B cell (primary cell): ENCODE data around the gene ALDH8A1. TPM values are rescaled to one million over a fixed set of nuclear protein-coding genes. Genes with fewer than 3 reads are reported as not detected.

Experiments
- ATAC-seq: fragments of 200-7000 bp; cut with Tn5 transposase; one replicate; pipeline ENCODE4 v1.10.0; 2021; ENCODE audit warnings: low read depth, mild to moderate bottlenecking, moderate number of reproducible peaks, moderate library complexity
- CTCF ChIA-PET: fragments of 350-600 bp; sonication (Branson Sonifier 250); formaldehyde crosslinking; loops from one replicate; lab custom pipeline; 2021; ENCODE audit warnings: antibody characterized with exemption, inconsistent platforms; lab: Charles Lee
- POLR2A ChIA-PET: fragments of 350-600 bp; sonication (Branson Sonifier 250); formaldehyde crosslinking; loops from one replicate; lab custom pipeline; 2021; ENCODE audit warnings: antibody characterized with exemption; lab: Charles Lee
- DNase-seq: peaks from one replicate; pipeline ENCODE4 v3.0.0; 2013
- H2AFZ ChIP-seq: 2 replicates; pipeline ENCODE4 v1.6.1; 2012; ENCODE audit warnings: mild to moderate bottlenecking, low read depth, low read length; ENCODE audit not compliant: insufficient read depth, poor library complexity, severe bottlenecking
- H3K27ac ChIP-seq, 2 donors: 1 replicate in 1 of 2; 2 replicates in 1 of 2; pipeline ENCODE4 v1.5.1; 2012 to 2013; ENCODE audit warnings: low read length in 2 of 2, mild to moderate bottlenecking in 2 of 2, moderate library complexity in 1 of 2
- H3K27me3 ChIP-seq, 4 experiments: fragments of 200-600 bp in 1 of 4; sonication (generic) in 1 of 4; replicated peaks in 1 of 4; 1 replicate in 2 of 4; 2 replicates in 2 of 4; pipeline versions ENCODE4 v1.6.1 to v1.7.0; 2013 to 2016; ENCODE audit warnings: low read length in 3 of 4, mild to moderate bottlenecking in 2 of 4, mixed read lengths in 1 of 4, moderate library complexity in 1 of 4; ENCODE audit not compliant: insufficient read depth in 4 of 4, control insufficient read depth in 3 of 4; ENCODE audit errors: control extremely low read depth in 1 of 4
- H3K36me3 ChIP-seq, 2 experiments: replicated peaks in 1 of 2; 1 replicate in 1 of 2; 2 replicates in 1 of 2; pipeline versions ENCODE4 v1.6.1 to v1.7.1; 2013; ENCODE audit warnings: low read length in 1 of 2; ENCODE audit not compliant: insufficient read depth in 2 of 2, control insufficient read depth in 1 of 2; ENCODE audit errors: control extremely low read depth in 1 of 2, extremely low read depth in 1 of 2
- H3K4me1 ChIP-seq, 2 donors: fragments of 200-600 bp in 1 of 2; sonication (generic) in 1 of 2; 1 replicate in 1 of 2; 2 replicates in 1 of 2; pipeline versions ENCODE4 v1.5.1 to v1.6.1; 2013 to 2017; ENCODE audit warnings: low read length in 2 of 2; ENCODE audit not compliant: control insufficient read depth in 2 of 2, insufficient read depth in 2 of 2
- H3K4me2 ChIP-seq: replicated peaks from 2 replicates; pipeline ENCODE3; 2012; ENCODE audit warnings: mild to moderate bottlenecking, low read depth, low read length; ENCODE audit not compliant: poor library complexity, severe bottlenecking
- H3K4me3 ChIP-seq, 5 experiments: fragments of 200-600 bp in 1 of 5; sonication (generic) in 1 of 5; 1 replicate in 3 of 5; 2 replicates in 2 of 5; pipeline versions ENCODE4 v1.5.1 to v1.7.0; 2011 to 2016; ENCODE audit warnings: low read length in 4 of 5, mild to moderate bottlenecking in 4 of 5, low read depth in 2 of 5, control low read depth in 1 of 5, moderate library complexity in 1 of 5; ENCODE audit not compliant: insufficient read depth in 1 of 5; ENCODE audit errors: control extremely low read depth in 1 of 5, extremely low read depth in 1 of 5
- H3K79me2 ChIP-seq: fragments of 200-600 bp; sonication (generic); one replicate; pipeline ENCODE4 v1.6.0; 2016; ENCODE audit warnings: low read length; ENCODE audit not compliant: control insufficient read depth, insufficient read depth
- H3K9ac ChIP-seq: fragments of 200-600 bp; sonication (generic); 2 replicates; pipeline ENCODE4 v1.6.1; 2017; ENCODE audit warnings: mild to moderate bottlenecking, low read length, moderate library complexity
- H3K9me3 ChIP-seq, 3 donors: one replicate each; pipeline versions ENCODE4 v1.6.1 to v1.7.1; 2013; ENCODE audit warnings: low read length in 2 of 3; ENCODE audit not compliant: control insufficient read depth in 2 of 3, insufficient read depth in 1 of 3; ENCODE audit errors: control extremely low read depth in 1 of 3
- H4K20me1 ChIP-seq: 2 replicates; pipeline ENCODE4 v1.6.0; 2012; ENCODE audit warnings: mild to moderate bottlenecking, low read length; ENCODE audit not compliant: insufficient read depth, control insufficient read depth, poor library complexity, severe bottlenecking
- H3K27ac Mint-ChIP-seq: one replicate; pipeline ENCODE4 v1.8.0; 2021; ENCODE audit warnings: mixed read lengths
- H3K27me3 Mint-ChIP-seq: one replicate; pipeline ENCODE4 v1.8.0; 2021; ENCODE audit warnings: mixed read lengths
- H3K4me1 Mint-ChIP-seq: one replicate; pipeline ENCODE4 v1.8.0; 2021; ENCODE audit warnings: mixed read lengths
- H3K4me3 Mint-ChIP-seq: one replicate; pipeline ENCODE4 v1.8.0; 2021; ENCODE audit warnings: mixed read lengths
- H3K9me3 Mint-ChIP-seq: one replicate; pipeline ENCODE4 v1.8.0; 2022; ENCODE audit warnings: mixed read lengths; ENCODE audit not compliant: insufficient read depth
- EZH2 ChIP-seq: IDR thresholded peaks from 2 replicates; pipeline ENCODE4 v1.6.1; 2012; ENCODE audit warnings: borderline replicate concordance, low read depth, mild to moderate bottlenecking, moderate library complexity, low read length; ENCODE audit not compliant: insufficient read depth, poor library complexity, severe bottlenecking
- WGBS: methylation state at CpG from one replicate; pipeline ENCODE4 v1.1.5; 2013; ENCODE audit warnings: missing lambda C conversion rate; ENCODE audit not compliant: insufficient coverage; 5-methylcytosine and 5-hydroxymethylcytosine counted together
- intact Hi-C: fragments of 100-400 bp; cut with micrococcal nuclease; formaldehyde crosslinking; loops from one replicate; pipeline ENCODE4 v1.10.0; 2022
- polyA plus RNA-seq: library from polyadenylated mRNA; depleted of rRNA; stranded (reverse); fragments of >200 nt; gene quantifications from 2 replicates; pipeline ENCODE4 v1.2.3, GENCODE V29; 2012
- total RNA-seq, 2 donors: library from RNA; stranded (reverse); fragments of 120-200 nt in 1 of 2; gene quantifications; 1 replicate in 1 of 2; 2 replicates in 1 of 2; pipeline versions ENCODE4 v1.2.3 to v1.2.4, GENCODE V29; 2013 to 2022
- TF ChIP-seq, protein P1 (sequence below): fragments of 200-600 bp; IDR thresholded peaks from one replicate; pipeline ENCODE4 v1.8.0; 2022; ENCODE audit warnings: antibody characterized with exemption, mild to moderate bottlenecking

Gene ALDH8A1
- total and polyA plus RNA-seq, 2 donors (not counting 1 experiment from before 2014, with no cell fraction given), result 0.49 to 1.1 TPM

DNA sequence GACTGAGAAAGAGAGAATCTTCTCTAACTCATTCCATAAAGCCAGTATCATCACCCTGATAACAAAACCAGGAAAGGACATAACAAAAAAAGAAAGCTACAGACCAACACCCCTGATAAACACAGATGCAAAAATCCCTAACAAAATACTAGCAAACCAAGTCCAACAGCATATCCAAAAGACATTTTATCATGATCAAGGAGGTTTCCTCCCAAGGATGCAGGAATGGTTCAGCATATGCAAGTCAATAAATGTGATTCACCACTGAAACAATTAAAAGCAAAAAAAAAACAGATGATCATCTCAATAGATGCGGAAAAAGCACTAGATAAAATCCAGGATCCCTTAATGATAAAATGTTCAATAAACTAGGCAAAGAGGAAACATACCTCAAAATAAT, 24.5 kb upstream of the ALDH8A1 start:
- WGBS, result no CpG with 5 or more reads among the region's 1 CpG
- H3K27ac ChIP-seq, result no peak overlapping the region
- POLR2A ChIA-PET, result no interaction called here

DNA sequence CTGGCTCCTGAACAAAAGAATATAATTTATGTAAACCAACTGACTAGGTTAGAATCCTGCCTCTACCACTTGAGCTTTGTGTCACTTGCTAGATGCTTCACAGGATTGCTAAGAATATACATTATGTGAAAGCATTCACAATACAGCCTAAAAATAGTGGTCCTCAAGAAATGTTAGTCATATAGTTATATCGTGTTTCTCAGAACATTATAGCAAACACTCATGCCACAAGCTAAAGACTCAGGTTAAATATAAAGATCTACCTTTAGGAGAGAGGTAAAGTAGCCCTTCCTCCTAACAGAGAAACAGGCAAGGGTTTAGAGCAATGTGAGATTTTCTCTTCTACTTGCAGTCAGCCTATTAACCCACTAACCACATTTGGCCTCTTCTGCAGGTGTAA, 17.8 kb upstream of the ALDH8A1 start:
- ATAC-seq (no peak), DNase-seq (no peak)
- H3K4me1 Mint-ChIP-seq, result no peaks in the 10 kb centered on the region
- CTCF ChIA-PET, result no interaction called here
- H4K20me1 ChIP-seq, result no peaks in the 10 kb centered on the region
- no peak overlapping the region for H3K4me3 Mint-ChIP-seq
- H3K27ac Mint-ChIP-seq, result no peak overlapping the region
- H3K36me3 ChIP-seq, result peaks cover 1 to 46% of the 10 kb centered on the region in 2 experiments
- TF ChIP-seq, protein P1, sequence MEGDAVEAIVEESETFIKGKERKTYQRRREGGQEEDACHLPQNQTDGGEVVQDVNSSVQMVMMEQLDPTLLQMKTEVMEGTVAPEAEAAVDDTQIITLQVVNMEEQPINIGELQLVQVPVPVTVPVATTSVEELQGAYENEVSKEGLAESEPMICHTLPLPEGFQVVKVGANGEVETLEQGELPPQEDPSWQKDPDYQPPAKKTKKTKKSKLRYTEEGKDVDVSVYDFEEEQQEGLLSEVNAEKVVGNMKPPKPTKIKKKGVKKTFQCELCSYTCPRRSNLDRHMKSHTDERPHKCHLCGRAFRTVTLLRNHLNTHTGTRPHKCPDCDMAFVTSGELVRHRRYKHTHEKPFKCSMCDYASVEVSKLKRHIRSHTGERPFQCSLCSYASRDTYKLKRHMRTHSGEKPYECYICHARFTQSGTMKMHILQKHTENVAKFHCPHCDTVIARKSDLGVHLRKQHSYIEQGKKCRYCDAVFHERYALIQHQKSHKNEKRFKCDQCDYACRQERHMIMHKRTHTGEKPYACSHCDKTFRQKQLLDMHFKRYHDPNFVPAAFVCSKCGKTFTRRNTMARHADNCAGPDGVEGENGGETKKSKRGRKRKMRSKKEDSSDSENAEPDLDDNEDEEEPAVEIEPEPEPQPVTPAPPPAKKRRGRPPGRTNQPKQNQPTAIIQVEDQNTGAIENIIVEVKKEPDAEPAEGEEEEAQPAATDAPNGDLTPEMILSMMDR, result no peak
- TF ChIP-seq EZH2, result no peak
- H3K79me2 ChIP-seq, result no peaks in the 10 kb centered on the region
- H3K9me3 Mint-ChIP-seq, result no peaks in the 10 kb centered on the region
- WGBS, result no CpG with 5 or more reads among the region's 1 CpG
- intact Hi-C loops, result no loop called here
- H3K9ac ChIP-seq, result no peak overlapping the region
- POLR2A ChIA-PET, result no interaction called here
- H3K9me3 ChIP-seq, result no peaks in the 10 kb centered on the region
- H2AFZ ChIP-seq, result no peak overlapping the region
- H3K27ac ChIP-seq, result no peak overlapping the region
- no peaks in the 10 kb centered on the region for H3K27me3 ChIP-seq
- H3K4me2 ChIP-seq, result no peak overlapping the region
- H3K27me3 Mint-ChIP-seq, result no peaks in the 10 kb centered on the region
- H3K4me1 ChIP-seq, result no peaks in the 10 kb centered on the region
- no peak overlapping the region for H3K4me3 ChIP-seq

More for the DNA sequence above, 24.5 kb upstream of the ALDH8A1 start:
- Mint-ChIP-seq H3K9me3 (no peaks in the 10 kb centered on the region), H3K27me3 (no peaks in the 10 kb centered on the region), H3K4me1 (no peaks in the 10 kb centered on the region), H3K27ac (no peak overlapping the region), H3K4me3 (no peak overlapping the region)
- Histone ChIP-seq H3K36me3 (peaks cover 6 to 37% of the 10 kb centered on the region in 2 experiments), H3K79me2 (no peaks in the 10 kb centered on the region), H3K4me3 (no peak overlapping the region), H4K20me1 (no peaks in the 10 kb centered on the region), H3K4me1 (no peaks in the 10 kb centered on the region), H2AFZ (no peak overlapping the region), H3K4me2 (no peak overlapping the region), H3K27me3 (no peaks in the 10 kb centered on the region), H3K9ac (no peak overlapping the region), H3K9me3 (no peaks in the 10 kb centered on the region)
- ATAC-seq, result no peak
- CTCF ChIA-PET, result interaction anchor here (0.5 to 0.6 kb wide), 2 partner anchors 257 to 931 kb away, joined by 3 to 4 read pairs; no protein-coding TSS in a partner anchor
- intact Hi-C loops, result no loop called here
- TF ChIP-seq, protein P1, result no peak
- no peak for TF ChIP-seq EZH2
- DNase-seq, result no peak
